GM19463 (cell line): ENCODE data around the gene LPCAT1.
"Not testable (repeated sequence)": the region's sequence is repeated elsewhere in the genome, so short reads cannot be mapped to it uniquely, and the experiment has no call there.

Experiments
- ATAC-seq: cut with Tn5 transposase; IDR thresholded peaks from one replicate; pipeline ENCODE4 v1.9.1; 2021; ENCODE audit warnings: mild to moderate bottlenecking, moderate library complexity; ENCODE audit not compliant: unreplicated experiment

LPCAT1 gene, protein sequence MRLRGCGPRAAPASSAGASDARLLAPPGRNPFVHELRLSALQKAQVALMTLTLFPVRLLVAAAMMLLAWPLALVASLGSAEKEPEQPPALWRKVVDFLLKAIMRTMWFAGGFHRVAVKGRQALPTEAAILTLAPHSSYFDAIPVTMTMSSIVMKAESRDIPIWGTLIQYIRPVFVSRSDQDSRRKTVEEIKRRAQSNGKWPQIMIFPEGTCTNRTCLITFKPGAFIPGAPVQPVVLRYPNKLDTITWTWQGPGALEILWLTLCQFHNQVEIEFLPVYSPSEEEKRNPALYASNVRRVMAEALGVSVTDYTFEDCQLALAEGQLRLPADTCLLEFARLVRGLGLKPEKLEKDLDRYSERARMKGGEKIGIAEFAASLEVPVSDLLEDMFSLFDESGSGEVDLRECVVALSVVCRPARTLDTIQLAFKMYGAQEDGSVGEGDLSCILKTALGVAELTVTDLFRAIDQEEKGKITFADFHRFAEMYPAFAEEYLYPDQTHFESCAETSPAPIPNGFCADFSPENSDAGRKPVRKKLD

DNA sequence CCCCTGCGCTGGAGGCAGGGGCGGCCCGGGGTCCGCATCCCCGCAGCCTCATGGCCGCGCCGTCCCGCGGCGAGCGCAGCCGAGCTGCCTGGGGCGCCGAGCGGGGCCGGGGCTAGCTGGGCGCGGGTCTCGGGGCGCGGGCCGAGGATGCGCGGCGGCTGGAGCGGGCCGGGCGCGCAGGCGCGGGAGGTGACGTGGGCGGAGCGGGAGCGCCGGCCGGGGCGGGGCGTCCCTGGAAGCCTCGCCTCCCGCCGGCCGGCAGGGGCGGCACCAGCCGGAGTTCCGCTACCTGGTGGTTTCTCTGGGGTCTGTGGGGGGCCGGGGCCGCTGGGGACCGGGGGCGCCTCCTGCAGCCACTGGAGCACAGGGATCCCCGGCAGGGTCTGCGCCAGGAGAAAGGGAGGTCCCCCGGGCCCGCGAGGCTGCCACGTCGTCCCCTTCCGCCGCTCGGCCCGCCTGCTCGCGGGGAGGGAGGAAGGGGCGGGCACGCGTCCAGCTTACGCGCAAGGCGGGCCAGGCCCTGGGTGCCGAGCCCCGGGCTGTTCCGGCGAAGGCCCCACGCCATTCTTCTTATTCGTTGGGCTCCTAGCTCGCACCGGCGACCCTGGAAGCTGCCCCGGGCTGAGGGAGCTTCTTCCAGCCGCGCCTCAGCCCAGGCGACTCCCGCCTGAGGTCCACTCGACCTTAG is at the start of gene LPCAT1:
TSS of gene LPCAT1 (minus strand) at position 168 of the 688 bp plus-strand sequence. CDS start at position 52, 116 bp downstream.
- peak; percentile 76 for ATAC-seq

- not testable (repeated sequence) for ATAC-seq
These were observed 48.1 kb upstream of the LPCAT1 start for GRCh38 chr5:1571875-1572274.

GRCh38 chr5:1570975-1571374 is 47.2 kb upstream of the LPCAT1 start:
- no peak for ATAC-seq

GRCh38 chr5:1568201-1568979 is 44.6 kb upstream of the LPCAT1 start:
- ATAC-seq: no peak

DNA sequence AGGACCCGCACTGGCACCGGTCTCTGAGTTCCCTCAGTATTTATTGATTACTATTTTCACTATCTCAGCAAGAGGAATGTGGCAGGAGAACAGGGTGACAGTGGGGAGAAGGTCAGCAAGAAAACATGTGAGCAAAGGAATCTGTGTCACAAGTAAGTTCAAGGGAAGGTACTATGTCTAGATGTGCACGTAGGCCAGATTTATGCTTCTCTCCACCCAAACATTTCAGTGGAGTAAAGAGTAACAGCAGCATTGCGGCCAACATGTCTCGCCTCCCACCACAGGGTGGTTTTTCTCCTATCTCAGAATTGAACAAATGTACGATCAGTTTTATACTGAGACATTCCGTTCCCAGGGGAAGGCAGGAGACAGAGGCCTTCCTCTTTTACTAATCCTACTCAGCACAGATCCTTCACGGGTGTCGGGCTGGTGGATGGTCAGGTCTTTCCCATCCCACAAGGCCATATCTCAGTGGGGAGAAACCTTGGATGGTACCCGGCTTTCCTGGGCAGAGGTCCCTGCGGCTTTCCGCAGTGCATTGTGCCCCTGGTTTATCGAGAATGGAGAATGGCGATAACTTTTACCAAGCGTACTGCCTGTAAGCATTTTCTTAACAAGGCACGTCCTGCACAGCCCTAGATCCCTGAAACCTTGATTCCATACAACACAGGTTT is 43.9 kb upstream of the LPCAT1 start:
- not testable (repeated sequence) for ATAC-seq

GRCh38 chr5:1565737-1566734 is 42.3 kb upstream of the LPCAT1 start:
- no peak for ATAC-seq

- ATAC-seq: no peak
These were observed 41.3 kb upstream of the LPCAT1 start for GRCh38 chr5:1564824-1565736.

GRCh38 chr5:1564182-1564748 is 40.5 kb upstream of the LPCAT1 start:
- no peak for ATAC-seq

GRCh38 chr5:1563617-1564181 is 39.9 kb upstream of the LPCAT1 start:
- no peak for ATAC-seq

DNA sequence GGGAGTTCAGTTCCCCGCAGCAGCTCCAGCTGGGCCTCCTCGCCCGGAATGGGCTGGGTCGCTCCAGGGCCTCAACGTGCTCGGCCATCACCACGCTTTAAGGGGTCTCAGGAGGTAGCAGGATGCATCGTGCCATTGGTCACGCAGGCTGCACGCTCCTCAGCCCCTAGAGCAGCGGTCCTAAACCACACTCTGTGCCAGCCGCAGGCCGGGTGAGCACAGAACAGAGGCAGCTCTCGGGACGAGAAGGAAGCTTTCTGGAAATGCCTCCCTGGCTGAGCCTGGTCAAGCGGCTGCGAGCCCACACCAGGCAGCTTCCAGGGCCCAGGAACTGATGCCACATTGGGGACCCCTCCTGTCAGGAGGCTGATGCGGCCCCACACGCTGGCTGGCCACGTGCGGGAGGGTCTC is 39.3 kb upstream of the LPCAT1 start:
- ATAC-seq: no peak

DNA sequence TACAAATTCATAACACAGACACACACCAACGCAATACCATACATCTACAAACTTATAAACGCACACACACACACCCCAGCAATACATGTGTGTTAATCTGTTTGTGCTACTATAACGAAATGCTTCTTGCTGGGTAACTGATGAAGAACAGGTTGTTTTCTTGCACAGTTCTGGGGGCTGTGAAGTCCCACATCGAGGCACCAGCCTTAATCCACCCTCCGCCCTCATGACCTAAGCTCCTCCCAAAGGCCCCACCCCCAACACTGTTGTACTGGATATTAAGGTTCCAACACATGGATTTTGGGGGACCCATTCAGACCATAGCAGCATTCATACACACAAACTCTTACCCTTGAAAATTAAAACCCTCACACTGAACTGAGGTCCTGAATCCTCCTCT is 38.8 kb upstream of the LPCAT1 start:
- no peak for ATAC-seq

DNA sequence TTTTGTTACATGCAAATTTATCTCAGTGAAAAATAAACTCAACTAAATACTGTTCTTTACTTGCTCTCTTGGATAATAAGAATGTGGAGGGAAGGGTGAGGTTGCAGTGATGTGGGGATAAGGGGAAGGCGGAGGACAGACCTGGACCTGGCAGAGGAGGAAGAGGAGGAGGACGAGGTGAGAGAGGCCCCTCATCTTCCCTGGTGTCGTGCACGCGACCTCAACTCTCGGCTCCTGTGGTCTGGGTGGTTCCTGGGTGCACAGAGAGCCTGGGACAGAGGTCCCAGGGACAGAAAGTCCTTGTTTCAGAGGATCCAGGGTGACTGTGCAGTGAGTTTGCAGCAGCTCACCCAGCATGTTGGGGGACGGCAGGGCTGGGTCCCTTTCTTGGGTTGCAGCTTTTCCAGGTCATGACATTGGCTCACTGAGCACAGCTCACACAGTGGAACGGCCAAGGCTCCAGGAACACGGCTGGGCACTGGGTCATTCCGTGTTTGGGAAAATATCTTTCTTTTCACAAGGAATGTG is 37.7 kb upstream of the LPCAT1 start:
- ATAC-seq: no peak

DNA sequence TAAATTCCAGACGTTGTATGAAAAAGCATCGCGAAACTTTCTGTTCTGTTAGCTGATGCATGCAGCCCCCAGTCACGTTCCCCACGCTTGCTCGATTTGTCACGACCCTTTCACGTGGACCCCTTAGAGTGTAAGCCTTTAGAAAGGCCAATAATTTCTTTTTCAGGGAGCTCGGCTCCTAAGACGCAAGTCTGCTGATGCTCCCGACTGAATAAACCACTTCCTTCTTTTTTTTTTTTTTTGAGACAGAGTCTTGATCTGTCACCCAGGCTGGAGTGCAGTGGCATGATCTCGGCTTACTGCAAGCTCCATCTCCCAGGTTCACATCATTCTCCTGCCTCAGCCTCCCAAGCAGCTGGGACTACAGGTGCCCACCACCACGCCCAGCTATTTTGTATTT is 36.7 kb upstream of the LPCAT1 start:
- ATAC-seq: not testable (repeated sequence)

DNA sequence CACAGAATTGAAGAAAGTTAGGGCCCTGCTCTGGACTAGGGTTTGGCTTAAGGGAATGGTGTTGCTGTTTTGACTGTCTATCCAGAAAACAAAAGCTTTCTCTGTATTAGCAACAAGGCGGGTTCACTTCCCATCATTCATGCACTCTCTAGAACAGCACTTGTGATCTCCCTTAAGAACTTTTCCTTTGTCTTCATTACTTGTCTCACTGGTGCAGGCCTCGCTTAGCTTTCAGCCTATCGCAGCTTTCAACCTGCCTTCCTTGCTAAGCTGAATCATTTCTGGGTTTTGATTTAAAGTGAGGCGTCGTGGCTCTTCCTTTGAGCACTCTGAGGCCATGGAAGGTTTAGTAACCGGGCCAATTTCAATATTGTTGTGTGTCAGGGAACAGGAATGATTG is 35.2 kb upstream of the LPCAT1 start:
- ATAC-seq: no peak

DNA sequence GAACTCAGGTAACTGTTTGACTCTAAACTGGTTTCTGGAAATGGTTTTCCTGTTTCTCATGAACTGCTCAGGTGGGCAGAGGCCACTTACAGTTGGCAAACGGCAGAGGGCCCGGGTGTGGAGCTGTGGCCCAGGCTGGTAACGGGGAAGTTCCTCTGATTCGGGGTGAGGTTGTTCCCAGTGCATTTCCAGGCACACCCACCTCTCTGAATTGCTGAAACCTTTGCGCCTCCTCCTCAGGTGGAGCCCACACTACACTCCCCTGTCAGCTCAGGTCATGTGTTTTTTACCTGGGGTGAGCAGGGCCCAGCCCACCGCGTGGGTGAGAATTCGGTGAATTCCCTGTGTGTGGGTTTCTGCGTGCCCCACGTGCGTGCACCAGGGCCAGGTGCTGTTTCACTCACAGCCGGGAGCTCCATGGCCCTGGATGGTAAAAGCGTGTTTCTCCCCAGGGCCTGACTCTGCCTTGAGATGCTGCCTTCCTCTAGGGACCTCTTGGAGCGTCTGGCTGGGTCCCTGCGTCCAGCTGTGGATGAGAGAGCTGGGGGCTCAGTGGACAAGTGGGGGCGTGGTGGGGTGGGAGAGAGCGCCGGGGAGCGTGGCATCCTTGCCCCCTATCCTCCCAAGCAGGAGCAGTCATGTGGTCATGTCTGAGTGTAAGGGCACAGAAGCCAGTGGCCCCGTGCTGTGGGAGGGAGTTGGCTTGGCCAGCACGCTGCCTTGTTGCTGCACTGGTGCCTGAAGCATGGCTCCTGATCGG is 33.5 kb upstream of the LPCAT1 start:
- ATAC-seq: no peak

DNA sequence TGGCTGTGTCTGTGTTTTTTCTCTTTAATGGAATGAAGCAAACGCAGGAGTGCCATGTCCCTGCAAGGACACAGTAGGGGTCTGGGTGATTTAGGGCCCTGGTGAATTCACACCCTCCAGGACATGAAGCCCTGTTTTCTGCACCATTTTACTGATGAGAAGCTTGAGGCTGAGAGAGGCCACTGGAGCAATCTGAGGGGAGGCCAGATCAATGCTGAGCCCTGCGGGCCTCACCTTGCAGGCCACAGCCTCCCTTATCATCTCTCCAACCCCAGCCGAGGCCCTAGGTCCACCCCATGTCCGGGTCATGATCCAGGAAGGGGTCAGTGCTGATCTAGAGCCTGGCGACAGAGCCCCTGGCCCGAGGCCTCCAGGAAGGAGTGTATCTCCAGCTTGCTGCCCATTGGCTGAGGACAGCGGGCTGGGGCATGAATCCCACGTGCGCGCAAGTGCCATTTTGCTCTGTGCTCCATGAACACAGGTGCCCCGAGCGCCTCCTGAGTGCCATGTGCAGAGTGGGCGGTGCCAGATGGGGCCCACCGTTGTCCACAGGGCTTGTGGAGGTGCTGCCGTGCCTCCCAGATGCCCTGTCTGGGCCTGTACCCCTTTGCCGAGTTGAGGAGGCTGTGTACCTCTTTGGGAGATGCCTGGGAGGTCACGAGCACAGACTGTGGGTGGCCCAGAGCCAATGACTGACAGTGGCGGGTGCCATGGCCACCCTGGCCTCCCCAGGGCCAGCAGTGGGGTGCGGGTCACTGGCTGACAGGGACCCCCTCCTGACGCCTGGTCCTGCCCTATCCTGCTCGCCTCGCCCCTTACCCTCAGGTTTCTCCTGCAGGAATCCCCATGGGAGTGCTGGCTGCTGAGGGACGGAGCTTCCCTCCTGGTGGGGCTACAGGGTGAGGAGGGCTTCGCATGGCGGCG is 32.3 kb upstream of the LPCAT1 start:
- no peak for ATAC-seq
